HuH-7 (cell line): ENCODE data around the gene FAM81B.

Source experiments
- DNase-seq: peaks from one replicate; pipeline ENCODE4 v3.0.0; 2011; ENCODE audit warnings: low spot score

FAM81B gene

GRCh38 chr5:95471487-95471886, 80.3 kb downstream of the FAM81B start:
- no peak for DNase-seq

DNA sequence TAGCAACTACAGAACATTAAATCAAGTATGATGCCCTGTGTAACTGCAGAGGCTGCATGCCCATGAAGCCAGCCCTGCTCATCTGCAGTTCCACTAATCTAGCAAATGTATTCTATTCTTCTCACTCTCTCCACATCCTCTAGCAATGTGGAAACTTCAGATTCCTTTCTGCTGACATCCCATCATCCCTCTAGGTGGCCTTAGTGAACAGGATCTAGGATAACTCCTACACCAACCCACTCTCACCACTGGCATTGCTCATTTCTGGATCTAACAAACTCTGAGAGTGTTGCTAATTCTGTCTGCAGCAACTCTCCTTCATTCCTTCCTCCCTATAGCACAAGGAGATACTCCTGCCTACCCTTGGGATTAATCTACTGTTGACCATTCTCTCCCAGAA, 80.8 kb downstream of the FAM81B start:
- DNase-seq, result no peak

- DNase-seq, result no peak
These were observed 93.3 kb downstream of the FAM81B start for GRCh38 chr5:95484421-95484820.

DNA sequence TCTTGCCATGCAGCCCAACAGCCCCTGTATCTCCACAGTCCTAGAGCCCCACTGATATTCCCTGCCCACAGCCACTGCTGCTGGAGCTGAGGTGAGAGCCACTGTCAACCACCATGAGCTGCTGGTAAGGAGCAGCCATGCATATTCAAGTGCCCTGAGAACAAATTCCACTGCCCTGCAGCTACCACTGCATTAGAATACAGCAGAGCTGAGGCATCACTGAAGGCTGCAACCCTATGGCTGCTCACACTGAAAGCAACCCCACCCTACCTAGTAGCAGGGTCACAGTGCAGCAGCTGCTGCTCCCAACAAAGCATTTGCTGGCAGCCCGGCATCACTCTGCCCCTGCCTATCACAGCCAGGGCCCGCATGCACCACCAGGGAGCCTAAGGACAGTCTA, 95.0 kb downstream of the FAM81B start:
- no peak for DNase-seq

GRCh38 chr5:95487880-95488279, 96.7 kb downstream of the FAM81B start:
- no peak for DNase-seq
